ENCODE results near the gene KDM8. TPM values are rescaled to one million over a fixed set of nuclear protein-coding genes. Genes with fewer than 3 reads are reported as not detected.

KDM8 gene
- total RNA-seq, 1 donor from 2014 or later: 9.6 TPM

DNA sequence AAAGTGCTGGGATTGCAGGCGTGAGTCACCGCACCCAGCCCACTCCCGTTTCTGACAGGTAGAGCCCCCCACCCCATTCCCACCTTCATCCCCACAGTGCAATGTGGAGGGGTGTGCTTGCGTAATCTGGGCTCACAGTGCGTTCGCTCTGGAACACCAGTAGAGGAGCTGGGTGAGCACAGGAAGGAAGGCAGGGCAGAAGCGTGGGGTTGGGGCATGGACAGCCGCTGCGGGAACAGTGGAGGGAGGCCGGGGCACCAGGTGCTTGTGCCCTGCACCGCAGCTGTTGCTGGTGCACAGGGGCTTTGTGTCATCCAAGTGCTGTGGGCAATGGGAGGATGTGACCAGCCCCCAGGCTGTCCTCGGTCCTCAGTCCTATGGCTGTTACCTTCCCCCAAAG lies 24.7 kb downstream of the KDM8 start:
- Mint-ChIP-seq H3K36me3 (ENCODE audit: unreplicated experiment) (no peaks in the 10 kb centered on the region), H3K9me3 (ENCODE audit: unreplicated experiment) (peaks cover 7% of the 10 kb centered on the region), H3K4me1 (ENCODE audit: low read depth, unreplicated experiment) (peaks cover 15% of the 10 kb centered on the region)

GRCh38 chr16:27228621-27229501 lies 25.5 kb downstream of the KDM8 start:
- Mint-ChIP-seq H3K9me3 (ENCODE audit: unreplicated experiment) (peaks cover 7% of the 10 kb centered on the region), H3K4me1 (ENCODE audit: low read depth, unreplicated experiment) (peaks cover 17% of the 10 kb centered on the region), H3K36me3 (ENCODE audit: unreplicated experiment) (no peaks in the 10 kb centered on the region), H3K27me3 (ENCODE audit: unreplicated experiment) (peaks cover 3% of the 10 kb centered on the region), H3K4me3 (ENCODE audit: unreplicated experiment) (peak overlapping the region; percentile 52), H3K27ac (ENCODE audit: unreplicated experiment) (peak overlapping the region; percentile 90)
- TF ChIP-seq, protein P1, sequence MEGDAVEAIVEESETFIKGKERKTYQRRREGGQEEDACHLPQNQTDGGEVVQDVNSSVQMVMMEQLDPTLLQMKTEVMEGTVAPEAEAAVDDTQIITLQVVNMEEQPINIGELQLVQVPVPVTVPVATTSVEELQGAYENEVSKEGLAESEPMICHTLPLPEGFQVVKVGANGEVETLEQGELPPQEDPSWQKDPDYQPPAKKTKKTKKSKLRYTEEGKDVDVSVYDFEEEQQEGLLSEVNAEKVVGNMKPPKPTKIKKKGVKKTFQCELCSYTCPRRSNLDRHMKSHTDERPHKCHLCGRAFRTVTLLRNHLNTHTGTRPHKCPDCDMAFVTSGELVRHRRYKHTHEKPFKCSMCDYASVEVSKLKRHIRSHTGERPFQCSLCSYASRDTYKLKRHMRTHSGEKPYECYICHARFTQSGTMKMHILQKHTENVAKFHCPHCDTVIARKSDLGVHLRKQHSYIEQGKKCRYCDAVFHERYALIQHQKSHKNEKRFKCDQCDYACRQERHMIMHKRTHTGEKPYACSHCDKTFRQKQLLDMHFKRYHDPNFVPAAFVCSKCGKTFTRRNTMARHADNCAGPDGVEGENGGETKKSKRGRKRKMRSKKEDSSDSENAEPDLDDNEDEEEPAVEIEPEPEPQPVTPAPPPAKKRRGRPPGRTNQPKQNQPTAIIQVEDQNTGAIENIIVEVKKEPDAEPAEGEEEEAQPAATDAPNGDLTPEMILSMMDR (IDR thresholded peaks at IDR 0.05; ENCODE audit: partially characterized antibody, unreplicated experiment): no peak
- DNase-seq: peak; percentile 83

More for the DNA sequence above, 24.7 kb downstream of the KDM8 start:
- Mint-ChIP-seq H3K27ac (ENCODE audit: unreplicated experiment) (no peak overlapping the region), H3K27me3 (ENCODE audit: unreplicated experiment) (peaks cover 3% of the 10 kb centered on the region), H3K4me3 (ENCODE audit: unreplicated experiment) (no peak overlapping the region)
- DNase-seq: no peak
- TF ChIP-seq, protein P1 (IDR thresholded peaks at IDR 0.05; ENCODE audit: partially characterized antibody, unreplicated experiment): no peak

GRCh38 chr16:27229891-27230470 lies 26.7 kb downstream of the KDM8 start:
- peaks cover 23% of the 10 kb centered on the region for H3K4me1 Mint-ChIP-seq (ENCODE audit: low read depth, unreplicated experiment)
- TF ChIP-seq, protein P1 (IDR thresholded peaks at IDR 0.05; ENCODE audit: partially characterized antibody, unreplicated experiment): no peak
- H3K27ac Mint-ChIP-seq (ENCODE audit: unreplicated experiment): no peak overlapping the region
- H3K27me3 Mint-ChIP-seq (ENCODE audit: unreplicated experiment): peaks cover 3% of the 10 kb centered on the region
- H3K4me3 Mint-ChIP-seq (ENCODE audit: unreplicated experiment): no peak overlapping the region
- peaks cover 7% of the 10 kb centered on the region for H3K9me3 Mint-ChIP-seq (ENCODE audit: unreplicated experiment)
- DNase-seq: no peak
- H3K36me3 Mint-ChIP-seq (ENCODE audit: unreplicated experiment): no peaks in the 10 kb centered on the region

GRCh38 chr16:27230562-27231001 lies 27.3 kb downstream of the KDM8 start:
- peaks cover 9% of the 10 kb centered on the region for H3K9me3 Mint-ChIP-seq (ENCODE audit: unreplicated experiment)
- H3K36me3 Mint-ChIP-seq (ENCODE audit: unreplicated experiment): no peaks in the 10 kb centered on the region
- TF ChIP-seq, protein P1 (IDR thresholded peaks at IDR 0.05; ENCODE audit: partially characterized antibody, unreplicated experiment): no peak
- no peak overlapping the region for H3K27ac Mint-ChIP-seq (ENCODE audit: unreplicated experiment)
- no peak for DNase-seq
- peaks cover 28% of the 10 kb centered on the region for H3K4me1 Mint-ChIP-seq (ENCODE audit: low read depth, unreplicated experiment)
- H3K4me3 Mint-ChIP-seq (ENCODE audit: unreplicated experiment): no peak overlapping the region
- H3K27me3 Mint-ChIP-seq (ENCODE audit: unreplicated experiment): peaks cover 3% of the 10 kb centered on the region

- Mint-ChIP-seq H3K4me1 (ENCODE audit: low read depth, unreplicated experiment) (peaks cover 24% of the 10 kb centered on the region), H3K27ac (ENCODE audit: unreplicated experiment) (no peak overlapping the region), H3K4me3 (ENCODE audit: unreplicated experiment) (no peak overlapping the region), H3K27me3 (ENCODE audit: unreplicated experiment) (peaks cover 3% of the 10 kb centered on the region), H3K9me3 (ENCODE audit: unreplicated experiment) (peaks cover 10% of the 10 kb centered on the region), H3K36me3 (ENCODE audit: unreplicated experiment) (no peaks in the 10 kb centered on the region)
- no peak for DNase-seq
- TF ChIP-seq, protein P1 (IDR thresholded peaks at IDR 0.05; ENCODE audit: partially characterized antibody, unreplicated experiment): no peak
Observed at GRCh38 chr16:27231692-27232060, 28.4 kb downstream of the KDM8 start.

All from glutamatergic neuron (in vitro differentiated cells).